Upper lobe of left lung (tissue), 4 donors: ENCODE results near the gene TMPRSS6.
"Not testable (repeated sequence)": the region's sequence is repeated elsewhere in the genome, so short reads cannot be mapped to it uniquely, and the experiment has no call there.

ENCODE experiments used
- POLR2AphosphoS5 ChIP-seq, 2 donors: sonication (generic); formaldehyde crosslinking; IDR thresholded peaks; one replicate each; pipeline ENCODE4 v1.5.1; 2017; ENCODE audit warnings: antibody characterized with exemption in 2 of 2
- TF ChIP-seq, protein P1 (sequence below), 6 experiments: fragments of 450-650 bp in 4 of 6; fragments of 200-600 bp in 2 of 6; sonication (generic) in 2 of 6; IDR thresholded peaks; one replicate each; pipeline ENCODE4 v1.5.1; 2016 to 2019; ENCODE audit warnings: antibody characterized with exemption in 6 of 6

GRCh38 chr22:37071850-37072592 lies 37.5 kb downstream of the TMPRSS6 start:
- TF ChIP-seq POLR2AphosphoS5 (IDR thresholded peaks at IDR 0.05), result not testable (repeated sequence)
- TF ChIP-seq, protein P1, sequence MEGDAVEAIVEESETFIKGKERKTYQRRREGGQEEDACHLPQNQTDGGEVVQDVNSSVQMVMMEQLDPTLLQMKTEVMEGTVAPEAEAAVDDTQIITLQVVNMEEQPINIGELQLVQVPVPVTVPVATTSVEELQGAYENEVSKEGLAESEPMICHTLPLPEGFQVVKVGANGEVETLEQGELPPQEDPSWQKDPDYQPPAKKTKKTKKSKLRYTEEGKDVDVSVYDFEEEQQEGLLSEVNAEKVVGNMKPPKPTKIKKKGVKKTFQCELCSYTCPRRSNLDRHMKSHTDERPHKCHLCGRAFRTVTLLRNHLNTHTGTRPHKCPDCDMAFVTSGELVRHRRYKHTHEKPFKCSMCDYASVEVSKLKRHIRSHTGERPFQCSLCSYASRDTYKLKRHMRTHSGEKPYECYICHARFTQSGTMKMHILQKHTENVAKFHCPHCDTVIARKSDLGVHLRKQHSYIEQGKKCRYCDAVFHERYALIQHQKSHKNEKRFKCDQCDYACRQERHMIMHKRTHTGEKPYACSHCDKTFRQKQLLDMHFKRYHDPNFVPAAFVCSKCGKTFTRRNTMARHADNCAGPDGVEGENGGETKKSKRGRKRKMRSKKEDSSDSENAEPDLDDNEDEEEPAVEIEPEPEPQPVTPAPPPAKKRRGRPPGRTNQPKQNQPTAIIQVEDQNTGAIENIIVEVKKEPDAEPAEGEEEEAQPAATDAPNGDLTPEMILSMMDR (IDR thresholded peaks at IDR 0.05), result not testable (repeated sequence)
